Upper lobe of left lung (tissue), 6 donors: ENCODE measurements around the gene NDNF. TPM values are rescaled to one million over a fixed set of nuclear protein-coding genes. Genes with fewer than 3 reads are reported as not detected.

Experiments used
- ATAC-seq, 2 donors: fragments of 200-7000 bp; cut with Tn5 transposase; one replicate each; pipeline ENCODE4 v1.9.1; 2022; ENCODE audit warnings: mild to moderate bottlenecking in 2 of 2, moderate library complexity in 2 of 2; ENCODE audit not compliant: low FRiP score in 2 of 2
- DNase-seq, 2 donors: peaks; one replicate each; pipeline ENCODE4 v3.0.0-alpha.2; 2019 to 2020
- H3K27ac ChIP-seq, 4 donors: fragments of 200-600 bp; sonication (generic); one replicate each; pipeline ENCODE4 v1.5.1; 2016 to 2019
- H3K27me3 ChIP-seq, 4 donors: fragments of 200-600 bp; sonication (generic); one replicate each; pipeline ENCODE4 v1.5.1; 2017 to 2019
- H3K36me3 ChIP-seq, 4 donors: fragments of 200-600 bp; sonication (generic); one replicate each; pipeline ENCODE4 v1.5.1; 2016 to 2019
- H3K4me1 ChIP-seq, 4 donors: fragments of 200-600 bp; sonication (generic); one replicate each; pipeline ENCODE4 v1.5.1; 2018 to 2019
- H3K4me3 ChIP-seq, 4 donors: fragments of 200-600 bp; sonication (generic); one replicate each; pipeline ENCODE4 v1.5.1; 2017 to 2019; ENCODE audit warnings: mild to moderate bottlenecking in 2 of 4, moderate library complexity in 1 of 4
- H3K9me3 ChIP-seq, 4 donors: fragments of 200-600 bp; sonication (generic); one replicate each; pipeline ENCODE4 v1.5.1; 2018 to 2019
- CTCF ChIP-seq, 6 experiments: fragments of 450-650 bp in 4 of 6; fragments of 200-600 bp in 2 of 6; sonication (generic) in 2 of 6; IDR thresholded peaks; one replicate each; pipeline ENCODE4 v1.5.1; 2016 to 2019; ENCODE audit warnings: antibody characterized with exemption in 6 of 6
- EP300 ChIP-seq, 4 donors: sonication (generic); formaldehyde crosslinking; IDR thresholded peaks; one replicate each; pipeline ENCODE4 v1.5.1; 2017; ENCODE audit warnings: antibody characterized with exemption in 4 of 4, control low read depth in 2 of 4
- POLR2A ChIP-seq, 4 donors: fragments of 450-650 bp; IDR thresholded peaks; one replicate each; pipeline ENCODE4 v1.5.1; 2016 to 2017; ENCODE audit warnings: antibody characterized with exemption in 4 of 4, mild to moderate bottlenecking in 2 of 4
- POLR2AphosphoS5 ChIP-seq, 2 donors: sonication (generic); formaldehyde crosslinking; IDR thresholded peaks; one replicate each; pipeline ENCODE4 v1.5.1; 2017; ENCODE audit warnings: antibody characterized with exemption in 2 of 2
- WGBS, 2 donors: methylation state at CpG; one replicate each; pipeline ENCODE4 v1.1.5; 2017 to 2018; 5-methylcytosine and 5-hydroxymethylcytosine counted together
- total RNA-seq, 6 donors: library from RNA; depleted of rRNA in 4 of 6; stranded (reverse); fragments of >200 nt in 4 of 6; gene quantifications; one replicate each; pipeline versions ENCODE4 v1.1.0 to v1.2.1, GENCODE V29; 2016 to 2021
- donor health status: DM: no; HTN: no; CAD: no; lungs with moderate emphysema.
- donor health status: DM: no; HTN: yes; CAD: no; lungs with severe emphysema.

The NDNF gene
- total RNA-seq, 6 donors from 2014 or later: 52.4 to 180 (median 129) TPM

GRCh38 chr4:121009578-121010478 is 62.5 kb downstream of the NDNF start:
- Histone ChIP-seq H3K36me3 (no peaks in the 10 kb centered on the region), H3K4me3 (no peak overlapping the region), H3K27me3 (no peaks in the 10 kb centered on the region), H3K9me3 (no peaks in the 10 kb centered on the region), H3K27ac (no peak overlapping the region), H3K4me1 (no peaks in the 10 kb centered on the region)
- no peak for ATAC-seq
- TF ChIP-seq POLR2AphosphoS5 (IDR thresholded peaks at IDR 0.05) (no peak), CTCF (IDR thresholded peaks at IDR 0.05) (no peak), POLR2A (IDR thresholded peaks at IDR 0.05) (no peak), EP300 (IDR thresholded peaks at IDR 0.05) (no peak)
- no peak for DNase-seq
- WGBS, 2 donors: 82 to 88% methylated on average over 3 of the region's 3 CpGs

- no peaks in the 10 kb centered on the region for H3K4me1 ChIP-seq
- WGBS, 2 donors: 0 to 7% methylated on average over 1 of the region's 1 CpG
- H3K36me3 ChIP-seq: no peaks in the 10 kb centered on the region
- H3K27ac ChIP-seq: no peak overlapping the region
- TF ChIP-seq POLR2AphosphoS5 (IDR thresholded peaks at IDR 0.05): no peak
- no peak for TF ChIP-seq CTCF (IDR thresholded peaks at IDR 0.05)
- TF ChIP-seq EP300 (IDR thresholded peaks at IDR 0.05): no peak
- TF ChIP-seq POLR2A (IDR thresholded peaks at IDR 0.05): no peak
- DNase-seq (no peak), ATAC-seq (no peak)
- H3K9me3 ChIP-seq: no peaks in the 10 kb centered on the region
- no peaks in the 10 kb centered on the region for H3K27me3 ChIP-seq
- H3K4me3 ChIP-seq: no peak overlapping the region
These were observed 64.7 kb downstream of the NDNF start for GRCh38 chr4:121007660-121008059.

DNA sequence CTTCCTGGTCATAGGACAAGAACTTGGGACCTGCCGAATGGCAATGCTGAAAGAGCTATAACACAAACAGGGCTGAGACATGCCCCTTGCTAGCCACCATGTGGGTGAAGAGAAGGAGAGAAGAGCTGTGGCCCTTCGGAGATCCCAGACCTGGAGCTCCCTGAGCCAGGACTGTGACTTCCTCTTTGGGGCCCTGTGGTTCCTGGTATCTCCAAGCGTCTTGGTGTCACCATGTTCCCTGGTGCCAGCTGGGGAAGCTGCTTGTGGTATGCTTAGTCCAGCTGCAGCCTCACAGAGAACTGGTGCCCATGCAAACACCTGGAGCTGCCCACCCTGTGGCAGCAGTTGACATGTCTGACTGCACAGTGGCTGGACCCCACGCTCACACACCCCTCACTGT is 68.5 kb downstream of the NDNF start:
- no peak for ATAC-seq
- no peak for DNase-seq
- Histone ChIP-seq H3K4me1 (no peaks in the 10 kb centered on the region), H3K9me3 (no peaks in the 10 kb centered on the region), H3K4me3 (no peak overlapping the region), H3K36me3 (no peaks in the 10 kb centered on the region), H3K27me3 (no peaks in the 10 kb centered on the region), H3K27ac (no peak overlapping the region)
- TF ChIP-seq POLR2A (IDR thresholded peaks at IDR 0.05) (no peak), CTCF (IDR thresholded peaks at IDR 0.05) (no peak), POLR2AphosphoS5 (IDR thresholded peaks at IDR 0.05) (no peak), EP300 (IDR thresholded peaks at IDR 0.05) (no peak)
- 87 to 93% methylated on average over 4 of the region's 4 CpGs for whole genome bisulfite sequencing, 2 donors

DNA sequence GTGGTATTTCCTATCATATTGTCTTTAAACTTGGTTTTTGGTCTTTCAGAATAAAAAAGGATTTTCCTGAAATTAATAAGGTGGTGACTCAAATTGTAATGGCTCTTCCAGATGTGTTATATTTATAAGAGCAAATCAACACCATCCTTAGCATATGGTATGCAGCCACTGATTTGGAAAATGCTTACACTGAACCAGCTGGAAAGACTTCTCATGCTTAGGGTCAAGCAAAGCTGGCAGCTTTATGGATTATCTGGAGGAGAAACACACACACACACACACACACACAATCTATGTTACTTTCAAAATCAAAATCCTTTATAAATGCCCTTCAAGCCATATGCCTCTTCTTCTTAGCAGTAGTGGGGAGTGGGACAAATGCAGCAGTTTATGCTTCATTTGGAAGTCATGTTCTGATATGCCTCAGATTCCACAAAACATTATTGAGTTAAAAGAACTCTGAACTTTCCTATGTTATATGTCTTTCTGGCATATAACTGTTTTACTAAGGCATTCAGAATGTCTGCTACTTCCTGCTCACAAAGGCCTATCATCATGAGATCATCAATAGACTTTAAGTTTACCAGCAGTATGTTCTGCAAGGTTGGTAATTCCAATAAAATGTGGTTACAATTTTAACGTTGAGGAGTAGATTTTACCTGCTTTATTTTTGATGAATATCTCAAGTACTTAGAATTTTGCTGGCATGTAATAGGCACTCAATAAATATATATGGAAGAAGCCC is 76.9 kb downstream of the NDNF start:
- TF ChIP-seq EP300 (IDR thresholded peaks at IDR 0.05) (no peak), CTCF (IDR thresholded peaks at IDR 0.05) (no peak), POLR2AphosphoS5 (IDR thresholded peaks at IDR 0.05) (no peak)
- H3K9me3 ChIP-seq: no peaks in the 10 kb centered on the region
- no peak overlapping the region for H3K27ac ChIP-seq
- H3K4me1 ChIP-seq: no peaks in the 10 kb centered on the region
- 83 to 89% methylated on average over 1 of the region's 1 CpG for WGBS, 2 donors
- no peaks in the 10 kb centered on the region for H3K27me3 ChIP-seq
- DNase-seq (no peak), ATAC-seq (no peak)
- no peaks in the 10 kb centered on the region for H3K36me3 ChIP-seq
- H3K4me3 ChIP-seq: no peak overlapping the region
